ENCODE measurements around the gene AHRR.

Gene AHRR

DNA sequence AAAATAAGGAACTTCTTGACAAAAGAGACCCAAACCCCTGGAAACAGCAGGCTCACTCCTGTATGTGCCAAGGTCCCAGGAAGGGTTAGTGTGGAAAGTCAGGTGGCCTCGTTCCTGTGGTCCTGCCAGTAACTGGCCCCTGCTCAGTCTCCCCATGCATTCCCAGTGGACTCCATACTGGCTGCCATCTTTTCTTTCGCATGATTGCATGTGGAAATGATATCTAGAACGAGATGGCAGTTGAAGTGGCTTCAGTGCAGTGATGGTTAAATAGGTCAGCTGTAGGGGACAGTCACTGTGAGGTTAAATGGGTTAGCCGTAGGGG, 30.4 kb downstream of the AHRR start:
- DNase-seq (ENCODE audit: extremely low spot score): peak; percentile 9
- ChIA-PET POLR2A (no interaction called here), CTCF (no interaction called here)
- TF ChIP-seq BHLHE40 (IDR thresholded peaks at IDR 0.05; ENCODE audit: borderline replicate concordance) (no peak), SP1 (IDR thresholded peaks at IDR 0.05) (no peak), TARDBP (IDR thresholded peaks at IDR 0.05) (no peak), FOXA1 (IDR thresholded peaks at IDR 0.05) (no peak)

DNA sequence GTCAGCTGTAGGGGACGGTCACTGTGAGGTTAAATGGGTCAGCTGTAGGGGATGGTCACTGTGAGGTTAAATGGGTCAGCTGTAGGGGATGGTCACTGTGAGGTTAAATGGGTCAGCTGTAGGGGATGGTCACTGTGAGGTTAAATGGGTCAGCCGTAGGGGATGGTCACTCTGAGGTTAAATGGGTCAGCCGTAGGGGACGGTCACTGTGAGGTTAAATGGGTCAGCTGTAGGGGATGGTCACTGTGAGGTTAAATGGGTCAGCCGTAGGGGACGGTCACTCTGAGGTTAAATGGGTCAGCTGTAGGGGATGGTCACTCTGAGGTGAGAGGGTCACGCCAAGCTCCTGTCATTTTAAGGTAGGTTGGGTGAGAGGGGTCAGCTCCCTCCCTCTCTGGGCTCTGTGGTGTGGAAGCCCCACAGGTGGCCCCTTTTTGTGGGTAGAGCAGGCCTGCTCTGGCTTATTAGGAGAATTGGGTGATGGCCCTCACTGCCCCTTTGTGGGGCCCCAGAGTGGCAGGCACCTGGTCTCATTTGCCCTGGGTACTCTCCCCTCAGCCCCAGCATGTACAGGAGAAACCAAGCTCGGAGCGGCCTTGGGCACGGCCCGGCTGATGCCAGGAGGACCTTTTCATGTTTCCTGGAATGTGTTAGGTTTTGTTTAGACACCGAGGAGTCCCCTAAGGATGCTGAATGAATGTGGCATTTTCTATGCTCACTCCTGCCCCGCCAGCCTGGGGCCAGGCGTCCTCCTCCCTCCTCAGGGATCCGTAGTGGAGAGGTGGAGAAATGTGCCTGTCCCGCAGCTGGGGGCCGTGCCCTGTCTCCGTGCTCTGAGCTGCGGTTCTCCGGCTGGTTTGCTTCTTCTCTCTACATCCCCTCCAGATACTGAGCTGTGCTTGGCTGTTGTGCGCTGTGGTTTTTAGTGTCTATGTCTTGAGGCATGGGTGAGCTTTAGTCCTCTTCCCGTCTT, 31.4 kb downstream of the AHRR start:
- DNase-seq (ENCODE audit: extremely low spot score): no peak
- no peak for TF ChIP-seq L3MBTL2 (conservative IDR thresholded peaks at IDR 0.05)
- no peak for TF ChIP-seq ARNT (IDR thresholded peaks at IDR 0.05)
- no peak for TF ChIP-seq SUZ12 (IDR thresholded peaks at IDR 0.05)
- TF ChIP-seq FOXK2 (IDR thresholded peaks at IDR 0.05): no peak
- TF ChIP-seq, protein P1, sequence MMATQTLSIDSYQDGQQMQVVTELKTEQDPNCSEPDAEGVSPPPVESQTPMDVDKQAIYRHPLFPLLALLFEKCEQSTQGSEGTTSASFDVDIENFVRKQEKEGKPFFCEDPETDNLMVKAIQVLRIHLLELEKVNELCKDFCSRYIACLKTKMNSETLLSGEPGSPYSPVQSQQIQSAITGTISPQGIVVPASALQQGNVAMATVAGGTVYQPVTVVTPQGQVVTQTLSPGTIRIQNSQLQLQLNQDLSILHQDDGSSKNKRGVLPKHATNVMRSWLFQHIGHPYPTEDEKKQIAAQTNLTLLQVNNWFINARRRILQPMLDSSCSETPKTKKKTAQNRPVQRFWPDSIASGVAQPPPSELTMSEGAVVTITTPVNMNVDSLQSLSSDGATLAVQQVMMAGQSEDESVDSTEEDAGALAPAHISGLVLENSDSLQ (IDR thresholded peaks at IDR 0.05): no peak
- no peak for TF ChIP-seq BHLHE40 (IDR thresholded peaks at IDR 0.05; ENCODE audit: borderline replicate concordance)
- no peak for TF ChIP-seq HDGF (IDR thresholded peaks at IDR 0.05; ENCODE audit: borderline replicate concordance)
- no peak for TF ChIP-seq ZNF384 (IDR thresholded peaks at IDR 0.05)
- no peak for TF ChIP-seq SP1 (IDR thresholded peaks at IDR 0.05)
- no peak for TF ChIP-seq FOXA1 (IDR thresholded peaks at IDR 0.05)
- TF ChIP-seq NFRKB (IDR thresholded peaks at IDR 0.05): no peak
- no peak for TF ChIP-seq CTBP1 (IDR thresholded peaks at IDR 0.05; ENCODE audit: borderline replicate concordance)
- no peak for TF ChIP-seq LEF1 (IDR thresholded peaks at IDR 0.05; ENCODE audit: borderline replicate concordance)
- TF ChIP-seq FOXM1 (IDR thresholded peaks at IDR 0.05; ENCODE audit: borderline replicate concordance): no peak
- no peak for TF ChIP-seq ELF4 (IDR thresholded peaks at IDR 0.05)
- ChIA-PET CTCF (interaction anchor here (1.0 kb wide), 1 partner anchor 61 kb away, joined by 4 read pairs; no protein-coding TSS in a partner anchor), POLR2A (no interaction called here)

DNA sequence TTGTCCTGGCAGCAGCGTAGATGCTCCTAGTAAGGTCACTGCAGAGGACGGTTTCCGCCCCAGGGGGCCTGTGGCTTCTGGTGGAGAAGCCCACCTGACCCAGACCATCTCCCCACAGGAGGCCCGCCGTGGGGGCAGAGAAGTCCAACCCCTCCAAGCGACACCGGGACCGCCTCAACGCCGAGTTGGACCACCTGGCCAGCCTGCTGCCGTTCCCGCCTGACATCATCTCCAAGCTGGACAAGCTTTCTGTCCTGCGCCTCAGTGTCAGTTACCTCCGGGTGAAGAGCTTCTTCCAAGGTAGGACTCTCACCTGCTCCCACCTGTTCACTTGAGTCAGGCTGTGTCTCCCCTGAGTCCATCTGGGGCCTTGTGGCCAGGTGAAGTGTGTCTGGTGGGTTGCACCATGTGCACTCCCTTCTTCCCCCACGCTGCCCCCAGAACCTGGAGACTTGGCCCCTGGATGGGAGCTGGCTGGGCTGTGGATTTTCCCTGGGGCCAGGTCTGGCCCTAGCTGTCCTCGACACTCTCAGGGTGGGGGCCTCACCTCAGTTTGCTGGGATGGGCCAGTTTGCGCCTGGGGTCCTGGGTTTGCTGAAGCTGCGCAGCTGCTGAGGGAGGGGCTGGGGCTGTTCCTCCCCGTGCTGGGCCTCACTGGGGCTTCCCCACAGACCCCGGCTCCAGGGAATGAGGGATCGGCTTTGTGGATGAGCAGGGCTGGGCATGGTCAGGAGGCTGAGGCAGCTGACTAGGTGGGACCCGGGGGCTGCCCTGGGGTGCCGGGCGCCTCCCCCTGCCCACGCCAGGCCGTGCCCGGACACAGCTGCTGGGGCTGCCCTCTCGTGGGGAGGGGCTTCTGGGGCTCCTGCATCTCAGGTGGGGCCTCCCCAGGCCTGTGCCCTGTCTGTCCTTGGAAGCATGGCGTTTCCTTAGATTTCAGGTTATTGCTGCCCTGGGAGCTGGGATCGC, 32.4 kb downstream of the AHRR start:
- CTCF ChIA-PET: interaction anchor here (1.0 kb wide), 1 partner anchor 60 kb away, joined by 4 read pairs; no protein-coding TSS in a partner anchor
- POLR2A ChIA-PET: no interaction called here
- no peak for TF ChIP-seq TARDBP (IDR thresholded peaks at IDR 0.05)
- TF ChIP-seq ARNT (IDR thresholded peaks at IDR 0.05): no peak
- TF ChIP-seq HDGF (IDR thresholded peaks at IDR 0.05; ENCODE audit: borderline replicate concordance): no peak
- no peak for TF ChIP-seq FOXA1 (IDR thresholded peaks at IDR 0.05)
- TF ChIP-seq BHLHE40 (IDR thresholded peaks at IDR 0.05; ENCODE audit: borderline replicate concordance): no peak
- TF ChIP-seq LEF1 (IDR thresholded peaks at IDR 0.05; ENCODE audit: borderline replicate concordance): no peak
- no peak for TF ChIP-seq ELF4 (IDR thresholded peaks at IDR 0.05)
- TF ChIP-seq FOXM1 (IDR thresholded peaks at IDR 0.05; ENCODE audit: borderline replicate concordance): no peak
- no peak for TF ChIP-seq L3MBTL2 (conservative IDR thresholded peaks at IDR 0.05)
- TF ChIP-seq, protein P1 (IDR thresholded peaks at IDR 0.05): no peak
- TF ChIP-seq SUZ12 (IDR thresholded peaks at IDR 0.05): no peak
- no peak for TF ChIP-seq SP1 (IDR thresholded peaks at IDR 0.05)
- TF ChIP-seq ZNF384 (IDR thresholded peaks at IDR 0.05): no peak
- TF ChIP-seq CTBP1 (IDR thresholded peaks at IDR 0.05; ENCODE audit: borderline replicate concordance): no peak
- no peak for TF ChIP-seq NFRKB (IDR thresholded peaks at IDR 0.05)
- no peak for TF ChIP-seq FOXK2 (IDR thresholded peaks at IDR 0.05)
- DNase-seq (ENCODE audit: extremely low spot score): no peak

DNA sequence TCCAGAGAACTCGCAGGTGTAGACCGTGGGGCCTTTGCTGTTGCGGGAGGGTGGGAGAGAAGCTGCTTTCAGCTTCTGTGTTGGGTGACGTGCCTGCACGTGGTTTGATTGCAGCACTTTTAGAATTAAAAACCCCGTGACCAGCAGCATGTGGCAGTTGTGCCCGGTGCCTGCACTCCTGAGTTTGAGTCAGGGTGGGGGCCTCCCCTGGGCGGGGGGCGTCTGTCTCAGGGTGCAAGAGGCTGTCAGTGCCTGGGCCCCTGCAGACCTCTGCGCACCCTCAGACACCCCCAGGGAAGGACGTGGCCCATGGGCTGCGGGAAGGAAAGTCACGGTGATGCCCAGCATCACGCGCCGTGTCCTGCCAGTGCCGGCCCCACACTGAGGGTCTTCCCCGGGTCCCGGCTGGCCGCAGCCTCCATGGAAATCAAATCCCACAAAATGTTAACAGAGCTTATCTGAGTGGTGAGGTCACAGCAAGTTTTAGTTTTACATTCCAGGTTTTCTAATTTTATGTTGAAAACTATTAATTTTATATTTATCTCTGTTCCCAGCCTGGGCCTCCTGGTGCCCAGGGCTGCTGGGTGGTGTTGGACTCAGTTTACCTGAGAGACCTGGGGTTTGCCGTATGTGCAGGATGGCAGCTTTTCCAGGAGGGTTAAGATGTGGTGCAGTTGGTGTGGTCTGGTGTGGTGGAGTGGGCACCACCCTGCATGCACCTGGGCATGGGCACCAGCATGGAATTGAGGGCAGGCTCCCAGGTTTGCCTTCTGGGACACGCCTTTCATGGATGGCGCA, 33.3 kb downstream of the AHRR start:
- no peak for TF ChIP-seq HDGF (IDR thresholded peaks at IDR 0.05; ENCODE audit: borderline replicate concordance)
- no peak for TF ChIP-seq FOXM1 (IDR thresholded peaks at IDR 0.05; ENCODE audit: borderline replicate concordance)
- no peak for TF ChIP-seq NFRKB (IDR thresholded peaks at IDR 0.05)
- no peak for TF ChIP-seq FOXA1 (IDR thresholded peaks at IDR 0.05)
- TF ChIP-seq SP1 (IDR thresholded peaks at IDR 0.05): no peak
- no peak for TF ChIP-seq TARDBP (IDR thresholded peaks at IDR 0.05)
- TF ChIP-seq ARNT (IDR thresholded peaks at IDR 0.05): no peak
- TF ChIP-seq LEF1 (IDR thresholded peaks at IDR 0.05; ENCODE audit: borderline replicate concordance): no peak
- DNase-seq (ENCODE audit: extremely low spot score): no peak
- POLR2A ChIA-PET: interaction anchor here (1.1 kb wide), 1 partner anchor 11 kb away, joined by 3 read pairs; no protein-coding TSS in a partner anchor
- CTCF ChIA-PET: no interaction called here

DNA sequence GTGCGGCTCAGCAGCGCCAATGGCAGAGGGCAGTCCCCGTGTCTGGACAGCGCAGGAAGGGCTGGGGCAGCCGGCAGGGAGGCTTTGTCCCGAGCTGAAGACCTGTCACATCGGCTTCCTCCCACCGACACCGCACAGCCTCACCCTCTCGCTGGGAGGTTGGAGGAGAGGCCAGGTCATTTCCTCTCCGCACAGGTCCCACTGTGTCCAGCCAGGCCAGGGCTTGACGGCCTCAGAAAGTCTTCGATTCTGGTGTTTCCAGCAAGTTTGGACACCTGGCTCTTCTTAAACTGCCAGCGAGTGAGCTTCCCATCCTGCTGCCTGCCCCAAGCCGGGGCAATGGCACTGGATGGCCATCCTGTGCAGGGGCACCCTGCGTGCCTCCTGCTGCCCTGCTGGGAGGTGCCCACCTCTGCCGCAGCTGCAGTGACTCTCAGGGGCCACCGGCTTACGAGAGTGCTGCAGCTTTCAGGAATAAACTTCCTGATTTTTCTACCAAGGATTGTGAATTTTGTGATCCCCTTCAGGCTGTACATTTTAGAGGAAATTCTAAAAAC, 33.9 kb downstream of the AHRR start:
- POLR2A ChIA-PET: interaction anchor here (1.1 kb wide), 1 partner anchor 11 kb away, joined by 3 read pairs; no protein-coding TSS in a partner anchor
- CTCF ChIA-PET: no interaction called here

More for the DNA sequence above, 33.9 kb downstream of the AHRR start:
- no peak for DNase-seq (ENCODE audit: extremely low spot score)
- no peak for TF ChIP-seq LEF1 (IDR thresholded peaks at IDR 0.05; ENCODE audit: borderline replicate concordance)
- no peak for TF ChIP-seq ARNT (IDR thresholded peaks at IDR 0.05)
- TF ChIP-seq, protein P1 (IDR thresholded peaks at IDR 0.05): no peak
- TF ChIP-seq FOXA1 (IDR thresholded peaks at IDR 0.05): no peak
- TF ChIP-seq CTBP1 (IDR thresholded peaks at IDR 0.05; ENCODE audit: borderline replicate concordance): no peak
- TF ChIP-seq ELF4 (IDR thresholded peaks at IDR 0.05): no peak
- no peak for TF ChIP-seq TARDBP (IDR thresholded peaks at IDR 0.05)
